D721Med (cell line): ENCODE measurements around the gene GRK2.
"Not testable (repeated sequence)": the region's sequence is repeated elsewhere in the genome, so short reads cannot be mapped to it uniquely, and the experiment has no call there.

Experiments
- DNase-seq: peaks from one replicate; pipeline ENCODE4 v3.0.0; 2011; ENCODE audit warnings: low spot score; ENCODE audit not compliant: insufficient read length
- FAIRE-seq: peaks from 2 replicates; lab custom pipeline; 2011; peaks lifted over from hg19 to GRCh38; lab: Jason Lieb, UNC
- TF ChIP-seq, protein P1 (sequence below): IDR thresholded peaks from 2 replicates; pipeline ENCODE4 v1.5.1; 2012; ENCODE audit warnings: mild to moderate bottlenecking, control low read depth; ENCODE audit not compliant: insufficient read depth; ENCODE audit errors: missing control alignments

GRK2 gene

DNA sequence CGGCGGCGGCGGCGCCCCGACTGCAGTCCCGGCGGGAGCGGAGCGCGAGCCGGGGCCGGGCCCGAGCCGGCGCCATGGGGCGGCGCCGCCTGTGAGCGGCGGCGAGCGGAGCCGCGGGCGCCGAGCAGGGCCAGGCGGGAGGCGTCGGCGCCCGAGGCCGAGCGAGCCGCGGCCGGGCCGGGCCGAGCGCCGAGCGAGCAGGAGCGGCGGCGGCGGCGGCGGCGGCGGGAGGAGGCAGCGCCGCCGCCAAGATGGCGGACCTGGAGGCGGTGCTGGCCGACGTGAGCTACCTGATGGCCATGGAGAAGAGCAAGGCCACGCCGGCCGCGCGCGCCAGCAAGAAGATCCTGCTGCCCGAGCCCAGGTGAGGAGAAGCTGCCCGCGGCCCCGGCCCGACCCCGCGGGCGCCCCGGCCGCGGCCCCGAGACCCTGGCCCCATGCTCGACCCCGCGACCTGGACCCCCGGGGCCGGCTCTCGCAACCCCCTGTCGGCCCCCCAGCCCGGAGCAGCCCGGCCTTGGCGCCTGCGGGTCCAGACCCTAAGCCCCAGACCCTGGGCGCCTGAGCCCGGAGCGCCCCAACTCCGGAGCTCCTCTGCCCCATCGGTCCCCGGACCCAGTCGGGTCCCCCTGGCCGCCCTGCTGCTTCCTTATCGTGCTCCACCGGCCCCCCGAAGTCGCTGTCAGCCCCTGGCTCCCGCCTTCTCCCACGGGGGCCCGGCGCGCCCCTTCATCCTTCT, at the start of gene GRK2:
GRK2 (plus strand) TSS at position 25 of the 739 bp plus-strand sequence; CDS start at position 252, 227 bp downstream.
- FAIRE-seq (no peak), DNase-seq (peak; percentile 68)
- TF ChIP-seq, protein P1, sequence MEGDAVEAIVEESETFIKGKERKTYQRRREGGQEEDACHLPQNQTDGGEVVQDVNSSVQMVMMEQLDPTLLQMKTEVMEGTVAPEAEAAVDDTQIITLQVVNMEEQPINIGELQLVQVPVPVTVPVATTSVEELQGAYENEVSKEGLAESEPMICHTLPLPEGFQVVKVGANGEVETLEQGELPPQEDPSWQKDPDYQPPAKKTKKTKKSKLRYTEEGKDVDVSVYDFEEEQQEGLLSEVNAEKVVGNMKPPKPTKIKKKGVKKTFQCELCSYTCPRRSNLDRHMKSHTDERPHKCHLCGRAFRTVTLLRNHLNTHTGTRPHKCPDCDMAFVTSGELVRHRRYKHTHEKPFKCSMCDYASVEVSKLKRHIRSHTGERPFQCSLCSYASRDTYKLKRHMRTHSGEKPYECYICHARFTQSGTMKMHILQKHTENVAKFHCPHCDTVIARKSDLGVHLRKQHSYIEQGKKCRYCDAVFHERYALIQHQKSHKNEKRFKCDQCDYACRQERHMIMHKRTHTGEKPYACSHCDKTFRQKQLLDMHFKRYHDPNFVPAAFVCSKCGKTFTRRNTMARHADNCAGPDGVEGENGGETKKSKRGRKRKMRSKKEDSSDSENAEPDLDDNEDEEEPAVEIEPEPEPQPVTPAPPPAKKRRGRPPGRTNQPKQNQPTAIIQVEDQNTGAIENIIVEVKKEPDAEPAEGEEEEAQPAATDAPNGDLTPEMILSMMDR: no peak

DNA sequence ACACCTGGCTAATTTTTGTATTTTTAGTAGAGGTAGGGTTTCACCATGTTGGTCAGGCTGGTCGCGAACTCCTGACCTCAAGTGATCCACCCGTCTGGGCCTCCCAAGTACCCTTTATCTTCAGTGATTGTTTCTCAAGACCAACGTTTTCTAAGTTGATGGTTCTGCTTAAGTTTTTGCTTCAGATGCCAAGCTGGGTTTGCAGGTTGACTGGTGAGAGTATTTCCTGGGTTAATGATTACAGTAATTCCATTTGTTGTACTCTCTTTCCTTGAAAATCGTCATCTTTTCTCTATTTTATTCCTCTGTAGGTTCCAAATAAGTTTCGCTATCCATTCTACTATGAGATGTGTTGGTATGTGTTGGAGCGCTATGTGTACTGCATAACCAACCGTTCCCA, 38.5 kb upstream of the GRK2 start:
- TF ChIP-seq, protein P1: no peak
- FAIRE-seq (no peak), DNase-seq (no peak)

DNA sequence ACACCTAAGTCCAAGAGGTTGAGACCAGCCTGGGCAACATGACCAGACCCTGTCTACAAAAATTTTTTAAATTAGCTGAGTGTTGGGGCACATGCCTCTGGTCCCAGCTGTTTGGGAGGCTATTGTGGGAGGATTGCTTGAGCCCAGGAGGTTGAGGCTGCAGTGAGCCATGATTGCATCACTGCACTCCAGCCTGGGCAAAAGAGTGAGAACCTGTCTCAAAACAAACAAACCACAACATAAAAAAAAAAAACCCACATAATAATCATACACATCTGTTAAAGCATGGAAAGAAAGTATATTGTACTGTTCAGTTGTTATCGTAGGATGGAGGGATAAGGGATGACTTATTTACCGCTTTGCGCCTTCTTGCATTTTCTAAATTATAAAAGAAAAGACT, 35.9 kb upstream of the GRK2 start:
- TF ChIP-seq, protein P1: no peak
- FAIRE-seq (no peak), DNase-seq (no peak)

DNA sequence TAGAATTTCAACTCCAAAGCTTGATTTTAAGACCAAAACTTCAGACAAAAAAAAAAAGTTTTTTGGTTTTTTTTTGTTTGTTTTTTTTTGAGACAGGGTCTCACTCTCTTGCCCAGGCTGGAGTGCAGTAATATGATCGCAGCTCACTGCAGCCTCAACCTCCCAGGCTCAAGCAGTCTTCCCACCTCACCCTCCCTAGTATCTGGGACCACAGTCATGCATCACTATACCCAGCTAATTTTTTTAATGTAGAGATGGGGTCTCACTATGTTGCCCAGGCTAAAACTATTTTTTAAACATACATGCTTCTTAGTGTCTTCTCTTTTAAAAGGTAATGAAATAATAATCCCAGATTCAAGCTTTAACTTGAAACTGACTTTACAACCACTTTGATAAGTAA, 35.4 kb upstream of the GRK2 start:
- DNase-seq (no peak), FAIRE-seq (no peak)

DNA sequence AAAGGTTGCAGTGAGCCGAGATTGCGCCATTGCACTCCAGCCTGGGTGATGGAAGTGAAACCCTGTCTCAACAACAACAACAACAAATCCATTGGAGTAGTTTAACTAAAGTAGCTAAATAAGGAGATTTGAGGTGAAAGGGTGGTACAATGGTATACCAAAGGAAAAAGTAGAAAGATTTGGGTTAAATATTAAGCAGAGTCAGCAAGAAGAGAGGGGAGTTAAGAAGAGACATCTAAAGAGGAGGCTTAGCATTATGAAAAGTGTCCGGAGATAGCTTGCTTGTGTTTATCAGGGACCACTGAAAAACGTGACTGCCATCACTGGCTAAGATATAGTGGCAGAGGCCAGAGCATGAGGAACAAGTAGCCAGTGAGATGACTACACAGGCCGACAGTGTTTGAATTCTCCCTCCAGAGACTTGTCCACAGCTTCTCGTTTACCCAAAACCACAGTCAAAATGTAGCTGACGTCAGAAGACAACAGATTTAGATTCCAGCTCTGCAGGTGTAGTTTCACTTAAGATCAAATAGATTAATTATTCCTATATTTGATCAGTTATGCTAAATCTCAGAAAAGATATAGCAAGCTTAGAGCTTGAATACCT, 32.6 kb upstream of the GRK2 start:
- FAIRE-seq (no peak), DNase-seq (no peak)
- TF ChIP-seq, protein P1: no peak

More for the DNA sequence above, 35.4 kb upstream of the GRK2 start:
- TF ChIP-seq, protein P1: no peak

DNA sequence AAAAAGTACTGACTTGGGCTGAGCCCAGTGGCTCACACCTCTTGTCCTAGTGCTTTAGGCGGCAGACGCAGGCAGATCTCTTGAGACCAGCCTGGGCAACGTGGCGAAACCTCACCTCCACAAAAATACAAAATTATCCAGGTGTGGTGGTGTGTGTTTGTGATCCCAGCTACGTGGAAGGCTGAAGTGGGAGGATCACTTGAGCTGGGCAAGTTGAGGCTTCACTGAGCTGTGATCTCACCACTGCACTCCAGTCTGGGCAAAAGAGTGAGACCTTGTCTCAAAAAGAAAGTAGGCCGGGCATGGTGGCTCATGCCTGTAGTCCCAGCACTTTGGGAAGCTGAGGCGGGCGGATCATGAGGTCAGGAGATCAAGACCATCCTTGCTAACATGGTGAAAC, 31.7 kb upstream of the GRK2 start:
- not testable (repeated sequence) for DNase-seq, FAIRE-seq

DNA sequence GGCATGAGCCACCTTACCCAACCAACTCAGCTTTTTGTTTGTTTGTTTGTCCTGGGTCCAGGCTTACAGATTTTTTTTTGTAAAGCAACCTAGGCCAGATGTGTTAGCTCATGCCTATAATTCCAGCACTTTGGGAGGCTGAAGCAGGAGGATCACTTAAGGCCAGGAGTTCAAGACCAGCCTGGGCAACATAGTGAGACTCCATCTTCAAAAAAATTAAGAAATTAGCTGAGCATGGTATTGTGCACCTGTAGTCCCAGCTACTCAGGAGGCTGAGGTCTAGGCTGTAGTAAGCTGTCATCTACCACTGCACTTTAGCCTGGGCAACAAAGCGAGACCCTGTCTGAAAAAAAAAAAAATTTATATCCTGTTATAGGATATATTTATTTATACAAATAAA, 28.7 kb upstream of the GRK2 start:
- FAIRE-seq: no peak
- no peak for DNase-seq
- TF ChIP-seq, protein P1: no peak
